Activated CD4-positive, alpha-beta T cell treated with anti-CD3 and anti-CD28 coated beads, Interleukin-10, Interleukin-2, amounts not matched to agents 100 ng/mL and 50 ng/mL, durations not matched to agents 16 hours and 8 hours (primary cell): Measurements from ENCODE around the gene DYSF.
"Not testable (repeated sequence)": the region's sequence is repeated elsewhere in the genome, so short reads cannot be mapped to it uniquely, and the experiment has no call there.

ENCODE experiments used
- DNase-seq: peaks from one replicate; pipeline ENCODE4 v3.0.0-alpha.2; 2020

DYSF gene

DNA sequence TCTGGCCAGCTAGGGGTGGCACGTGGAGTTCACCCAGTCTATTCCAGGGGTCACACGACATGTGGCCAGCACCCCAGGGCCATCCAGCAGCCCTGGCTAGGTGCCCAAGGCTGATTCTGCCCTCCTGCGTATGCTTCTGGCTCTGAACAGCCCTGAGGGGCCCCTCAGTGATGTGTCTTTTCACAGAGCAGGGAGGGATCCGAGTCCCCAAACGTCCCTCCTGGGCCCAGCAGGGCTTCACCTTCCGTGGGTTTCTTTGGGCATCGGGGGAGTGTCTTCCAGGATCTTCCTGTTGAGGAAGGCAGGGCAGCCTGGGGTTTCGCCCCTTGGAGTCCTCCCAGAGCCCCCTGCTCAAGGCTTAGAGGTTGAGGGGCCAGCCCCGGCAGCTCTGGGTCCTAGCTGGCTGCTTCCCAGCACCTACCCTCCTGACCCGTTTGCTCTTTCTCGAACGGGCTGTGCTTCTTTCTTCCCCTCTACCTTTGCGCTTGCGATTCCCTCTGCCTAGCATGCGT lies 165.9 kb downstream of the DYSF start:
- DNase-seq, result no peak

DNA sequence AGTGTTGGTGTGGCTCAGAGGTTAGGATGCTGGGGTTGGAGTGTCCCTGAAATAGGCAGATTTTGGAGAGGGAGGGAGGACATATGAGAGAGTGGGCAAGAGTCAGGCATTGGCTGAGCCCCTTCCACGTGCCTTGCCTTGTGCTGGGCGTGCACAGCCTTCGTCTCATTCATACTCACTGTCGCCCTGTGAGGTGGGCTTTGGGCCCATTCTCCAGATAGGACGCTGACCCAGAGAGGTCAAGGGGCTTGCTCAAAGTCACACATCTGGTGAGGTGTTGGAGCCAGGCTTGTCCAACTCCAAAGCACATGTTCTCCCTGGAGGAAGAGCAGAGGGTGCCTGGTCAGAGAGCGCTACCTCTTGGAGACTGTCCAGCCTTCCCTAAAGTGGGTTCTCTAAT lies 166.8 kb downstream of the DYSF start:
- no peak for DNase-seq

DNA sequence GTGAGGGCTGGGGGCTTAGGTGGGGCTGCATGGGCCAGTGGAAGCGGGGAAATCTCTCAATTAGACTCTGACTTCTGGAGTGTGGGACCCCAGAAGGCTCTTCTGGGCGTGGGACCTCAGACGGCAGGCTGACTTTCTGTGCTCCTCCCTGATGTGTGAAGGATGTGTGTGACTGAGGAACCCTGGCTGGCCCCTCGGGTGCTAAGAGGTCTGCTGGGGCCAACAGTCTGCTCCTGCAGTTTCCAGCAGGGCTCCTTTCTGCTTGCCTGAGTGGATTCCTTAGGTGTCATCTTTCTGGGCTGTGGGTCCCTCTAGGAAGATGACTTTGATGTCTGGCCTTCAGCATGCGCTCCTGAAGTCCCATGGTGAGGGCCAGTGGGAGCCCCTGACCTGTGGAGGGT lies 167.5 kb downstream of the DYSF start:
- DNase-seq, result no peak

DNA sequence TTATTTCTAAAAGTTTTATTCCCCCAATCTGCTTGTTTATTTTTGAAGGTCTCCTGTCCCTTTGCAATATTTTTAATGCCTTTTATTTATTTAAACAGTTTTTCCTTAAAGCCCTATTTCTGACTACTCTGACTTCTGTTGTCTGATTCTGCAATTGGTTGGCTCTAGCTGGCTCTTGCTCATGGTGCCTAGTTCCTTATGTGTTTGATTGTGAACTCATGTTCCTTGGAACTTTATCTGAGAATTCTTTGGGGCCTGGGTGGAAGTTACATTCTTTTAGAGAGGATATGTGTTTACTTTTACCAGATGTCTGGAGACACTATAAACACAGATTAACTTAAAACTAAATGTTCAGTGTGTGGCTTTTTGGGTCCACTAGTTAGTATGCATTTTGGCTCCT lies 175.9 kb downstream of the DYSF start:
- DNase-seq, result no peak

DNA sequence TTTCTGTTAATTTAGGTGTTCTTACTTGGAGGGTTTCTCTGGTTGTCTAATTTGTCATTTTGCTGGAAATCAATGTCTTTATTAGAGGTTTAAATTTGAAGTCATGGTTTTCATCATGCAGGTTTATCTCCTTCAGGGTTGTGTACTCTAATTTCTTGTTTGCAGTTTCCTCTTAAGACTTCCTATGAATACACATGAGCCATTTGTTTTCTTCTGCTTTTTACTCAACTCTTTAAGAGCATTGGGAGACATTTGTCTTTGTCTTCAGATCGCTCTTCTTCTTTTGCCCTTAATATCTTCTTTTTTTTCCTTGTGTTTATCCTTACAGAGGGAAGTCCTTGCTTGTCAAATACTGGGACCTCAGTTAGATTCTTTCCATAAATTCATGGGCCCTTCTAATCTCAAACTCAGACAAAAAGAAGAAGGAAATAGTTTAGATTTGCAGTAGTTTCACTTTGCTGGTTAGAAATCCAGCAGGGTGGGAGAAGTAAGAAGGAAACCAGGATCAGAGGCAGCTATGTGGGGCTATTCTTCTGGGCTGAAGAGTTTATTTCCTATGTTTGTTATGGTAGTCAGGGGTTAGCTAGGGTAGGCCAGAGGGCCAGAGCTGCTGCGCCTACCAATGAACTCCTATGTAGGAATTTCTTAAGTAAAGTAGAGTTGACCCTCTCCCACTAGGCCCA lies 176.6 kb downstream of the DYSF start:
- no peak for DNase-seq

DNA sequence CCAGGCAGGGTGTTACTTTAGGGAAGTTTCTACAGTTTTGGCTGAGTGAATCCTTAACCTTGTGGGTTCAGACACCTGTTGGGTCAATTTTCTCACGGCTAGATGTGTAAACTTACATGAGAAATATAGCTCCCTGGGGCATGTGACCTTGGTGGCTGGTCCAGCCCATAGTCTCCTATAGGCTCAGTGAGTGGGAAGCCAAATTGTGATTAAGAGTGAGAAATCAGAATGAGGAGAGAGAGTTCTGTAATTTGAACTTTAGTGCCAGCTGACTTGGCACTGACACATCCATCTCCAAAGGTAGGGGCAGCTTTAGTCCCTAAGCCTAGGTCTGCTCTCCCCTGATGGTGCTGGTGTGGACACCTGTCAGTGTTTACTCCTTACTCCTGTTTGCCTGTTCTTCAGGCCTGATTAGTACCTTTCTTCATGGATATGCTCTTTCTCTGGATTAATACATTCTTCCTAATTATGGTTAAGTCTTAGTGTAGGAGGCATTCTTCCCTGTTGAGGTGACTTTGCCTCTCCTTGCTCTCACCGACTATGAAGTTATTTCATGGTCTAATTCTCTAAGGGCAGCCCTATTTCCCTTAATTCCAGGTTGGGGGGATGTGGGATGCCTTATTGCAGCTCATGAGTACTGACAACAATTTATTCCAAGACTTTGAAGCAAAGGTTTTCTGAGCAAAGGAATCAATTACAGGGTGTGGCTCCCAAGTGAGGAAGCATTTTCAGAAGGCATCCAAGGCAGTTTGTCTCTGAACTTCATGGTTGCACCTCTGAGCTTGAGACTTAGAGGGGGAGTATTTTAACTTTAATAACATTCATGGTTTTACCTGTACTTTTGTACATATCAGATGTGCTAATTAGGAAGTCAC lies 177.3 kb downstream of the DYSF start:
- DNase-seq, result no peak

DNA sequence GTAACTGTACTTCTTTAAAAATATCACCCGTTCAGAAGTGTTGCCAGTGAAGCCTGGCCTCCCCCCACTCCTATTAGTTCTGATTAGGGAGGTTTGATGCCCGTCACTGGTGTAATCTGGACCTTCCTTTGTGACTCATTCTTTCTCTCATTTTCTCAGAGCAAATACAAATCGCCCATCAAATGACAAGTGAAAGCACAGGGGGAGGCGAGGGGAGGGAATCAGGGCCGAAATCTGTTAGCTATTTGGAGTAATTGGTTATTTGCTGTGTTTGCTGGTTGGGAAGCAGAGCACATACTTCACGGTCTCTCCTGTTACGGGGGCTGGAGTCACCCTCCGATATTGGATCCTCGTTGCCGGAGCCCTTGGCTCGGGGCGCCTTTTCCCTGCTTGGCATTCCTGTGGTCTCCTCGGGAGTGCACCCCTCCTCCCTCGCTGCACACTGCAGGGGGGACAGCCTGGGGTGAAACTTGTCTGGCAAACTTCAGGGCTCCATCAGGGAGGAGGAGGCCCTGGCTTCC lies 178.1 kb downstream of the DYSF start:
- no peak for DNase-seq

DNA sequence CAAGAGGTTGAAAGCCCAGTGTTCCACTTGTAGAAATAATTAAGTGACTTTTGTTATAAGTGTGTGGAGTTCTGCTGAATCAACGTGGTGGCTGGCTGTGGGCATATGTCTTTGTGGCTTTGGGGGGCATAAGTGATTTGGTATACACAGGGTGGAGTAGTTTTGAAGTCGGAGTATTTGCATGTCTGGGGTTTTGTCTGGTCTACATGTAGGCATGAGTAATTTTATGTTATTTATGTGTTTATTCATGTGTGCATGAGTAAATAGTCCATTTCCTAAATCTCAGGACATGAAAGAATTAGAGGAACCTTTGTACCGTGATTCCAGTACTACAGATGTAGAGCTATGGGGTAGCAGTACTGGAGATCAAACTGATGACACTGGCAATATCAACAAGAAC lies 179.7 kb downstream of the DYSF start:
- DNase-seq, result no peak

DNA sequence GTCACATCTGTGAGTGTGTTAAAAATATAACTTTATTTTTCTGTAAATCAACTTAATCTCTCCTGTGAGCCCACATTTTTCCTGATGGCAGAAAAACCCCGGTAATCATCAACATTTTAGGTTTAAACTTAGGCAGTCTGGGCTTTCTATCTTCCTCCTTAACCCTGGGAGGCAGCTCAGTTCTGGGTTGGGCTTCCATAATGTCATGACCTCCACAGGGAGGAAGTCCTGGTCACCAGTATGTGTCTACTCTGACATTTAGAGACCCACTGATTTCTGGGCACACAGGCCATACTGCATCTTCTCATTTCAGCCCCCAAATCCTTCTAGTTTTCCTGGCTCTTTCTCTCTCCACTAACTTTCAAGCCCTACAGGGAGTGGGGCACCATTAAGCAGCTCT lies 181.2 kb downstream of the DYSF start:
- no peak for DNase-seq

DNA sequence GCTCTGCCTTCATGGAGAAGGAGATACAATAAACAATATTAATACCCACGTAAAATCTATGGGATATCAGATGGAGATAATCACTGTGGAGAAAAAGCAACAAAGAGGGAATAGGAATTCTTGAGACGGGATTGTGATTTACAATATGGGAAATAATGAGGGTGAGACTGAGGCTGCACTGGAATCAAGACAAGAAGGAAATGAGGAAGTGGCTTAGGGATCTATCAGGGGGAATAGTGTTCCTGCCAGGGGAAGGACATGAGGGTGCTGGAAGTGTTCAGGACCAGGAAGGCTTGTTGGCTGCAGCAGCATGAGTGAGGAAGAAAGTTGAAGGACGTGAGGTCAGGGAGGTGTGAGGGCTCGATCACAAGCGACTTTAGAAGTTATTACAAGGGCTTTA lies 182.4 kb downstream of the DYSF start:
- DNase-seq, result no peak

DNA sequence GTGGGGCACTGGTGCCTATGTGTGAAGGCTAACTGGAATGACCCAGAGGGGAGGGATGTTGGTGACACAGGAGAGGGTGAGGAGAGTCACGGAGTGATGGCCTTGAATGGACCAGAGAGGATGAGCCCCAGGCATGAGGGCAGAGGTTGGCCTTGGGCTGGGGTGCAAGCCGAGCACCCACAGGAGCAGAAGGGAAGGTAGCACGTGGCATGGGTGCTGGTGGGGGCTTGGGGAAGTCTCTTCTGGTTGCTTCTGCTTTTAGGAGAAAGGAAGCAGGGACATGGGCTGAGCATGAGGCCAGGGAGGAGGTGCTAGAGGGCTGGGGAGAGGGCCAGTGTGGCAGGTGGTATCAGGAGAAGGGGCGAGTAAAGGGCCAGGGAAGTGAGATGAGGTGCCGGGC lies 183.8 kb downstream of the DYSF start:
- DNase-seq, result no peak

DNA sequence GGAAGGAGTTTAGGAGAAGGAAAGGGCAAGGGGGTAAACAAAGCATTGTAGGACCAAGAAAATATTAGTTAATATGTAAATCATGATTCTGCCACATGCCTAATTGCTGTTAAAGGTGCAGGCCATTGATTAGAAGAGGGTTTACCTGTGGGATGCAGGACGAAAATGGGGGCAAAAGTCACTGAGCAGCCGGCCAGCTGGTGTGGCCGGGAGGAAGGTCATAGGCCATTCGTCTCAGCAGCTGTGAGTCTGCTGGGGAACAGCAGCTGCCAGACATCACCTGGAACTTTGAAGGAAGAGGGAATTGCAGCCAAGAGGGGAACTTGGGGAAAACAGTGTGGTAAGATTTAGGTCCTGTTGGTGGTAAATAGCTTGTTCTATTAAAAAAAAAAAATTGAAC lies 184.4 kb downstream of the DYSF start:
- no peak for DNase-seq

DNA sequence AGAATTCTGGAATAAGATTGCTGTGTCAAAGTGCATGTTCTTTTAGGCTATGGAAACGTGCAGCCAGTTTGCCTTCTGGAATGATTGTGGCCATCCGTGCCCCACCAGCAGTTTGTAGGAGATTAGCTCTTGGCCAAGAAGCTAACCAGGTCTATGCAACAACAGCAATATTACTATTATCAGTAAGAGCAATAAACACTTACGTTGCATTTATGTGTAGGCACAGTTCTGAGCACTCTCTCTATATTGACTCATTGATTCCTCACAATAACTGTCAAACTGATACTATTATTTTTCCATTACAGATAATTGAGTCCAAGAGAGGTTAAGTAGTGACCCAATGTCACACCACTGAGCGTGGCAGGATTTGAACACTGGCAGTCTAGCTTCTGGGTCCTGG lies 186.4 kb downstream of the DYSF start:
- DNase-seq, result no peak

DNA sequence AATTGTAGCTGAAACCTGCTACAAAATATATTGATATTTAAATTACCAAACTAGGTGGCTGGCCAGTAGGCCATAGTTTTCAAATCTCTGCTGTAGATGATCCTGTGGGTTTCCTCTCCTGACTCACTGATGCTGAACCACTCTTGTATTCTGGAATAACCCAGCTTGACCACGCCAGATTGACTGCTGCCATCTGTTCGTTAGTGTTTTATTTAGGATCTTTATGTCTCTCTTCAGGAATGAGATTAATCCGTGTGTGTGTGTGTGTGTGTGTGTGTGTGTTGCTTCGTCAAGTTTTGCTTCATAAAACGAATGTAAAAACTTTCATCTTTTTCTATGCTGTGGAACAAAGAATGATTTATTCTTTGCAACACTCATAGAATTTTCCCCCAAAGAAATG lies 187.1 kb downstream of the DYSF start:
- DNase-seq, result no peak

DNA sequence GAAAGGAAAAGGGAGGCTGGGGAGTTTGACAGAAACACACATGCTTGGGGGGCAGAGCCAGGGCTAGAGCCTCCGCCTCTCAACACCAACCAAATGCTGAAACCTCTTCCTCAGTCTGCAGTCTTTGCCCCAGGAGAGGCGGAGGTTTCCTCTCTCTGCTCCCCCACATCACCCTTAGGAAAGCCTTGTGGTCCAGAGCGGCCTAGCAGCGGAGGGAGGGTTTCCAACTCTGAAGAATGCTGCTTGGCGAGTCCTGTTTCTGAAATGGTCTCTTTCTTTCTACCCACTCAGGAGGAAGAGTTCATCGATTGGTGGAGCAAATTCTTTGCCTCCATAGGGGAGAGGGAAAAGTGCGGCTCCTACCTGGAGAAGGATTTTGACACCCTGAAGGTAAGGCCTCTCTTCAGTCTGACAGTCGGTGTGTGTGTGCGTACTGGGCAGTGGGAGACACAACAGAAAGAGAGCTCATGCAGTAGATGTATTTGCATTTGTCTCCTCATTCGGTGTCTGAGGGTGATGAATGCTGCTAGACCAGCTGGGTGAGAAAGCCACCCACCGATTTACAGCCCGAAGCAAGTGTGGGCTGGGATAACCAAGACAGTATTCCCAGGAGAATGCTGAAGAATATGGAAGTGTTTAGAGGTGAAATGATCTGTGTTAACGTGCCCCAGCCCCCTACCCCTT lies 190.5 kb downstream of the DYSF start:
- DNase-seq, result no peak

DNA sequence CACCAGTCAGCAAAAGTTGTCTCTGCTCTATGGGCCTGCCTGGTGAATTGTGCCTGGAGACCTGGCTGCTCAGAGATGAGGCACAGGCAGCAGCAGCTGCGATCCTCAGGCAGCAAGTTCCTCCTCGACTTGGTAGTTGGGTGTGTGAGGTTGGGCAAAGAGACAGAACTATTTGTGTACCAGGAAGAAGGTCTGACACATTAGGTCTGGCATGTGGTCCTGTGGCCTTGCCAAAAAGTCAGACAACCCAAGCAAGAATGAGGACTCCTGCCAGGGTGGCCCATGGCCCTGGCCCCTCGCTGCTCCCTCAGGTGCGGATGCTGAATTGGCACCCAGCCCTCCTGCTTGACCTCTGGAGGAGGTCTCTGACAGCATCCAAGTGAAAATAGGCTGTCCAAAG lies 192.7 kb downstream of the DYSF start:
- DNase-seq, result no peak

DNA sequence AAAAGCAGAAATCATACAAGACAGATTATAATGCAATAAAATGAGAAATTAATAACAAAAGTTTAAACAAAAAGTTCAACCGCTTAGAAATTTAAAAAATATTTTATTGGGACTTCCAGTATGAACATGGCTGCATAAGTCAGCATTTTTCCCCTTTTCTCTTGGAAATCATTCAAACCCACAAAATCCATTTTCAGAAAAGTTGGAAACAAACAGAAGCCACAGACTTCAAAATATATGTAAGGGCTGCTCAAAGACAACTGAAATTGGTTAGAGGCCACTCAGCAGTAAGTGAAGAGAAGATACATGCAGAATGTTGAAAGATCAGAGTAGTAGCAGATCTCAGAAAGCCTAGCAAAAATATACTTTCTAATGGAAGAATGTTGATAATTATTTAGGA lies 194.0 kb downstream of the DYSF start:
- DNase-seq, result no peak

DNA sequence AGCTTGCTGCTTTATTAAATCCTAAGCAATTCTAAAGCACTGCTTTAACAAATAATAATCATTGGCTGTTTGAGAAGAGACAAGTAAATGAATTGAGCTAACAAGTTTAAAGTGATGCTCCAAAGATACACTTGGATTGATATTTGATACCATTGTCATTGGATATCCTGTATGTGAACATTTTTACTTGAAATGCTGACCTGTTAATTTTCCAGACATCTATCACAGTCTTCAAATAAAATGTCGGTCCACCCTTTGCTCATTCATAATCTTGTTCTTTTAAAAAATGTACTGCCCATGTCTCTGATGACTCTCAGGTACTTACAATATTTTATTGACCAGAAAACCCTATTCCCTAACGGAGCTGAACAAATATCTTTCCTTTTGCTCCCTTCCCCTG lies 202.1 kb downstream of the DYSF start:
- no peak for DNase-seq

DNA sequence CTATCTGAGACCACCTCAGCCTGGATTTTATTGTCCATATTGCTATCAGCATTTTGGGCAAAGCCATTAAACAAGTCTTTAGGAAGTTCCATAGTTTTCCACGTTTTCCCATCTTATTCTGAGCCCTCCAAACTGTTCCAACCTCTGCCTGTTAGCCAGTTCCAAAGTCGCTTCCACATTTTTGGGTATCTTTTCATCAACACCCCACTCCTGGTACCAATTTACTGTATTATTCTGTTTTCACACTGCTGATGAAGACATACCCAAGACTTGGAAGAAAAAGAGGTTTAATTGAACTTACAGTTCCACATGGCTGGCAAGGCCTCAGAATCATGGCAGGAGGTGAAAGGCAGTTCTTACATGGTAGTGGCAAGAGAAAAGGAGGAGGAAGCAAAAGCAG lies 204.9 kb downstream of the DYSF start:
- DNase-seq, result not testable (repeated sequence)

DNA sequence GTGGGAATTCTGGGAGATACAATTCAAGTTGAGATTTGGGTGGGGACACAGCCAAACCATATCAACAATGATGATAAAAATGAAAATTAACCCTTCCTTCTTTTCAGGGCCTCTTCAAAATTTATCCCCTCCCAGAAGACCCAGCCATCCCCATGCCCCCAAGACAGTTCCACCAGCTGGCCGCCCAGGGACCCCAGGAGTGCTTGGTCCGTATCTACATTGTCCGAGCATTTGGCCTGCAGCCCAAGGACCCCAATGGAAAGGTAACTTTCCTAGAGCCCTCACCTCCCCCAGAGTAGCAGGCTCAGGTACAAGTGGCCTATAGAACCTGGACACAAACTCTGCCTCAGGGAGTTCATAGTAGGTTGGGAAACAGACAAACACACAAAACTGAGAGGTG lies 205.4 kb downstream of the DYSF start:
- no peak for DNase-seq

DNA sequence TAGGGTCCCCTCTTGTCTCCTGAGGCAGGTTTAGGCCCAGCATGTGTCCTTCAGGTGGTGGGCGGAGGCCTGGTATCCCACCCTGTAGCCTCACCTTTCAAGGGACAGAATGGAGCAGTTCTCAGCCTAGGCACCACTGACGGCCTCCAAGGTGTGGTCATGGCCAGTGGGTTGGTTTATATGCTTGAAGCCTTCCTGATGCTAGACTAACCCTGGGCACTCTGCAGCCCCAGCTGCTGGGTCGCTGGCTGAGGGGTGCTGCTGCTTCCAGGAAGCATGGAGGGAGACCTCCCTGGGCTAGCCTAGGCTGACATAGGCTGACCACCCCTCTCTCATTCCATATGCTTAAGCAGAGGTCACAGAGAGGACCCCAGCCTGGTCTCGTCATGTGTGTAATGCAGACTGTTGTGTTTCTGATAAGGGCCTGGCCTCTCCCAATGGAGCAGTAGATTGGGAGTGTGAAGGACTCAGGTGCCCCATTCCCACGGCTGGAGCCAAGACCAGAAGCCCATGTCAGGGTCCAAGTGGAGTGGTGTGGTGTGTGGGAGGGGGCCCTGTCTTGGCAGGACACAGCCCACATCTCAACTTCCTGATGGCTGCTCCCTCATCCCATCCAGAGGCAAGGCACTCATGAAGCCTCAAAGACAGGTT lies 206.6 kb downstream of the DYSF start:
- no peak for DNase-seq

DNA sequence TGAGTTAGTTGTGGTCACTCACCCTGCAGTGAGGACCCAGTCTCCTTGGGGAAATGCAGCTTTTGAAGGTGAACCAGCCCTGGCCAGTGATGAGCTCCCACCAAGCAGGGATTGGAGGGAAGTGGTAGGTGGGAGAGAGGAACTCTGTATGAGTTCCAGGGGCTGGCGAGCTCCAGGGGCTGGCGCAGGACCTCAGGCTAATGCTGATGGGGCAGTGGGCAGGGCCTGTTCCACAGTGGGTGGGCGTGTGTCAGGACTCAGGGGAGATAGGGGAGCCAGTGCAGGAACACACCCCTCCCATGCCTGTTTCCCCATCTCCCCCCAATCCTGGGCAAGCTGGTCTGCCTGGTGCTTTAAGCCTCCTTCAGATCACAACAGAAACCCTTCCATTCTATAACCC lies 208.4 kb downstream of the DYSF start:
- DNase-seq, result no peak
